GM11168 (cell line): ENCODE data around the gene SDC4.

Source experiments
- in situ Hi-C: fragments of 300-500 bp; cut with MboI; formaldehyde crosslinking; loops from one replicate; pipeline ENCODE4 v1.12.0; 2022; ENCODE audit warnings: low sequenced_read_pairs; ENCODE audit not compliant: unreplicated experiment

SDC4 gene

DNA sequence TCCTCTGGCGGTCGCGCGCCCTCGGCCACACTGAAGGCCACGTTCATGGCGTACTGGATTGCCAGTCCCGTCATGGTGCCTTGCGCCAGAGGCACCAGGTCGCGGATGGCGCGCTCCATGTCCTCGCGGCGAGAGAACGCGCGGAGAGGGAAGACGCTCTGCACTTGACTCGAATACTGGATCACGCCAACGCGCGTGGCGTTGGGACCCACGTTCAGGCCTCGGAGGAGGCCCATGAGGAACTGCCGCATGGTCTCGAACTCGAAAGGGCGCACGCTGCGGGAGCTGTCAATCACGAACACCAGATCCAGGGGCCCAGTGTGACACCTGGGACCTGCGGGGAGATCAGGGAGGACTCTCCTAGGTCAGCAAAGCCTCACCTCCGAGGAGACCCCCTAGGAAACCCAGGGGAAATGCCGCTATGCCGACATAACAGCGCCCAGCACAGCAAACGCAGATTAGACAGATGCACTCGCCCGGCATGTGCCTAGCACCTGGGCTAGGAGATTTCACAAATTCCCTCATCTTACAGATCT, 43.7 kb downstream of the SDC4 start:
- in situ Hi-C loops: no loop called here

DNA sequence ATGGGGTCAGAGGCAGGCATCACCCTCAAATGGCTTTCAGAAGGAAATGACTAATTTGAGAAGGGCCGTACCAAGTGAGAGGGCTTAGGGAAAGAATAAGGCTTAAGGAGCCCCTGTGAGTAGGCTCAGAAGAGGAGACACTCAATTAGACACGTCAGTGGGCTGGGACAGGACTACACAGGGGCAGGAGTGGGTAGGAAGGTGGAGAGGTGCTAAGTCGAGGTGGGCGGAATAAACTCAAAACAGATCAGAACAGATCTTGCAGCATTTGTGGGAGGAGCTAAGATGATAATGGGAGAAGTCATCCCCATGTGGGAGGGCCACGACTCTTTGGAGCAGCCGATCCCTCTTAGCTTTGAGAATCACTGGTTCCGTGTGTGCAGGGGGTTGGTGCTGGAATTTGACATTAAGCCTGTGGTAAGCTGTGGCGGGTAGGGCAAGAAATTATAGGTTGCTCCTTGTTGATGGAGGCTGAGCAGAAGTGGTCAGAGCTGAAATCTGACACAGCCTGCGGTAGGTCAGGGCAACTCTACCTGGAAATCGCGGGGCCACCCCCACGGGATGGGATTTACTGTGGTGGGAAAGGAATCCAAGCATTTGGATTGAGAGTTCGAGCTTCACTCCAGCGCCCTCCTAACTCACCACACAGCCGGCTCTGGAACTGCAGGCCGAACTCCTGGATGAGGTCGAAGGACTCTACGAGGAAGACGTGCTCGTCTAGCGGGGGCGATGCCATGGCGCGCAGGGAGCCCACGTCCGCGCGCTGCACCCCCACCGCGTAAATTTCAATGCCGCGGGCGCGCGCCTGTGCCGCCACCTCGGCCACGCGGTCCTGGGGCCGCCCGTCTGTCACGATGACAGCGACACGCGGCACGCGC, 44.4 kb downstream of the SDC4 start:
- in situ Hi-C loops: no loop called here

GRCh38 chr20:45301824-45302271, 46.4 kb downstream of the SDC4 start:
- in situ Hi-C loops: no loop called here

GRCh38 chr20:45300961-45301360, 47.3 kb downstream of the SDC4 start:
- in situ Hi-C loops: no loop called here

- in situ Hi-C loops: no loop called here
Observed at GRCh38 chr20:45299786-45300185, 48.4 kb downstream of the SDC4 start.

DNA sequence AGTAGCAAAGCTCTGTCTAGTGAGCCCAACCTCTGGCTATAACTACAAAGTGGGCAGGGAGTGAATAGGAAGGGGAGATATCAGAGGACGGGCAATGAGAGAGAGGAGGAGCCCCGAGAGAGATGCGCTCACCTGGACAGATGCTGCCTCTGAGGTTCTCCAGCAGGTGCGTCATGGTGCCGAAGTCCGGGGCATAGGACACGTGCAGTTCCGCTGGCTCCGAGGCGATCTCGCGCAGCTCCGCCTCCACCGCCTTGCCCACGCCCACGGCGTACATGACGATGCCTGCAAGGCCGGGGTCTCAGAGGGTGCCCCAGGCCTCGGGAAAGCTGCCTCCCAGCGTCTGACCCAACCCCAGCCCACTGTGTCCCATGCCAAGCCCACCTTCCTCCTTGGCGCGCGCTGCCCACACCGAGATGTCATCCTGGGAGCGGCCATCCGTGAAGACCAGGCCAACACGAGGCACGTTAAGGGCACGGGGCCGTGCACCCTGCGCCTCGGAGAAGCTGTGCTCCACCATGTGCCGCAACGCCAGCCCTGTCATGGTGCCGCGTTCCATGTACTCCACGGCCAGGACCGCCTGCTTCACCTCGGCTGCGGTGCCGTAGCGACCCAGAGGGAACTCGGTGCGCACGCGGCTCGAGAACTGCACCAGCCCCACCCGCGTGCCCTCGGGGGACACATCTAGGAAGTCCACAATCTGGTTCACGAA, 50.3 kb downstream of the SDC4 start:
- in situ Hi-C loops: no loop called here

DNA sequence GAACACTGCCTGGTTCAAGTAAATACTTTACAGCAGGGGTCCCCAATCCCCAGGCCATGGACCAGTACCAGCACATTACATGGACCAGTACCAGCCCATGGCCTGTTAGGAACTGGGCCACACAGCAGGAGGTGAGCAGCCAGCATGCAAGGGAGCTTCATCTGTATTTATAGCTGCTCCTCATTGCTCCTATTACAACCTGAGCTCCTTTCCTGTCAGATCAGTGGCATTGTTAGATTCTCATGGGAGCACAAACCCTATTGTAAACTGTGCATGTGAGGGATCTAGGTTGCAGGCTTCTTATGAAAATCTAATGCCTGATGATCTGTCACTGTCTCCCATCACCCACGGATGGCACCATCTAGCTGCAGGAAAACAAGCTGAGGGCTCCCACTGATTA, 53.6 kb downstream of the SDC4 start:
- in situ Hi-C loops: no loop called here

DNA sequence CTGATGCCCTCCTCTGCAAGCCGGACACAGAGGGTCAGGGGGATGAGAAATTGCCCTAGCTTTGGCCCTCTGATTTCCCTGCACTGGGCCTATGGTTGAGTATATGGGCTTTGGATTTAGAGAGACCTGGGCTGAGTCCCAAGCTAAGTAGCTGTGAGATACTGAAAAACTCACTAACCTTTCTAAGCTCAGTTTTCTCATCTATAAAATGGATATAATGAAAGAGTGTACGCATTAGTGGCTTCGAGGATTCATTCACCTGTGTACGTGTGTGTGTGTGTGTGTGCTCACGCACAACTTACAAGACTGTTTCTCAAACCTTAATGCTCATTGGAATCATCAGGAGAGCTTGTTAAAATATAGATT, 54.2 kb downstream of the SDC4 start:
- in situ Hi-C loops: no loop called here

- in situ Hi-C loops: no loop called here
Observed at GRCh38 chr20:45293041-45294002, 54.9 kb downstream of the SDC4 start.

DNA sequence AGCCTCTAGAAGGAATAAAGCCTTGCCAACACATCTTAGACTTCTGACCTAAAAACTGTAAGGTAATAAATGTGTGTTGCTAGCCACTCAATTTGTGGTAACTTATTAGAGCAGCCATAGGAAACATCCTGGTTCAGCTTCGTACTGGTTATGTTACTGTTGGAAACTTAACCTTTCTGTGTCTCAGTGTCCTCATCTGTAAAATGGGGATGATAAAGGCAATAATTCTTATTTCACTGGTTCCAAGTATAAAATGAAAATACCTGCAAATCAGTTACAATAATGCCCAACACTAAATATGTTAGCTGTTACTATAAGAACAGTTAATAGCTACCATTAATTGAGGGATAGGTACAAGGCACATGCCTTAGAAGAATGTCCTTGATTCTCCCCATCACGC, 55.9 kb downstream of the SDC4 start:
- in situ Hi-C loops: no loop called here

GRCh38 chr20:45291526-45291925, 56.7 kb downstream of the SDC4 start:
- in situ Hi-C loops: no loop called here

DNA sequence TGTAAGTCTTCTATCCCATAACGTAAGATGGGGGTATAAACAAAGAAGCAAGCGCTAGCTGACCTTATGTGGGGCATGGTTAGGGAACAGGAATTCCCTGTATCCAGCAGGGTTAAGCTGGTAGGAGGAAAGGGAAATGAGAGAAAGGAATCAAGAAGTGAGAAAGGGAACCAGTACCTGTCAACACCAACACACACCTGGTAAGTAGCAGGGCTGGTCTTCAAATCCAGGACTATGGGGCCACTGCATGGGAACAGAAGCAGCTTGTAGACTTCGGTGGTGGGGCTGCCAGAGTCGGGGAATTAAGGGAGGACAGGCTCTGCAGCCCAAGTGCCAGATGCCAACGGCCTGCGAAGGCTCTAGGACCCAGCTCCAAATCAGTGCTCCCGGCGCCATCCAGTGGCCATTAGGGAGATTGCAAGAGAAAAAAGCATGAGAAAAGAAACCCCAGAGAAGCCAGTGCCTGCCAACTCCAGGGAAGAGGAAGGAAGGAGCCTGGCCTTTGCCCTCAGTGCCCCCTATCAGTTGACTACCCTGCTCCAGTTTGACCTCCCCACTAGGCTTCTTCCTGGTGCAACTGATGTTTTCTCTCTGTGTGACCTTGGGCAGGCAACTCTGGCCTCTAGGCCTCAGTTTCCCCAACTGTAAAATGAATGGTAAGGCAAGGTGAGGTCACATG, 57.4 kb downstream of the SDC4 start:
- in situ Hi-C loops: no loop called here

- in situ Hi-C loops: loop anchor here (10.0 kb wide), 1 partner anchor 805 kb away; no protein-coding TSS in a partner anchor
Observed at GRCh38 chr20:45289942-45290676, 58.1 kb downstream of the SDC4 start.

DNA sequence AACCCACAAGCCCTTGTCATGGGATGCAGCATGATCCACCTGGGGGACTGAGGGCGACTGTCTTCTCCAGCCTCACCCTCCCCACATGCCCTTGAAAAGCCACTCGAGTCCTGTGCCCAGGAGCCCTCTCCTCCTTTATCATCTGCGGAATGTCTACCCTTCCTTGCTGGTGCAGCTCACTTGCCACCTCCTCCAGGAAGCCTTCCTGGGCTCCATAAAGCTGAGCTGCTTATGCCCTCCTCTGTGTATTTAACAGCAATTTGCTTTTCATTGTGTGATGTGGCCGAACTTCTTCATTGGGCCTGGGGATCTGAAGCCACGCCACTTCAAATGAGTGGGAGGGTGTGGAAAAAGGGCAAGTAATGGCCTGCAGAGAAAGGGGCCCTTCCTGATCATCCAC, 59.4 kb downstream of the SDC4 start:
- in situ Hi-C loops: loop anchor here (10.0 kb wide), 1 partner anchor 806 kb away; no protein-coding TSS in a partner anchor

DNA sequence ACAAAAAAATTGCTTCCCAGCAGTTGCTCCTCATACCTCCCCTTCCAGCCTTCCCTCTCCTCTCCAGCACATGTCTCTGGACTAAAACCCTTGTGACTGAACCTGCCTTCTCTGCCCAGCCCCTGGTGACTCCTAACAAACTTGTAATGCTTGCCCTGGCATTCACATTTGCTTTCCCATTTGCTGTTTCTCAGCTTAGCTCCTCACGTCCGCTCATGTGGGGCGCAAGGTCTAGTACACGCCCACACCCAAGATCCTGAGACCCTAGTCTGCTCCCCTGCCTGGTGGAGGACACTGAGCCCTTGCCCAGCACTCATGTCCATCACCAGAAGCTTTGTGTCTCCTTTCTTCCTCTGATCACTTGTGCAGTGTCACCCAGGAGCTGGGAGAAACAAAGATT, 59.8 kb downstream of the SDC4 start:
- in situ Hi-C loops: loop anchor here (10.0 kb wide), 1 partner anchor 806 kb away; no protein-coding TSS in a partner anchor

- in situ Hi-C loops: loop anchor here (10.0 kb wide), 1 partner anchor 811 kb away; no protein-coding TSS in a partner anchor
Observed at GRCh38 chr20:45283551-45284057, 64.6 kb downstream of the SDC4 start.

GRCh38 chr20:45282700-45283550, 65.3 kb downstream of the SDC4 start:
- in situ Hi-C loops: loop anchor here (10.0 kb wide), 1 partner anchor 812 kb away; no protein-coding TSS in a partner anchor
